Spleen (tissue), 7 donors: Measurements from ENCODE around the gene LPP.

Source experiments
- CTCF ChIP-seq, 11 experiments: fragments of 200-600 bp in 7 of 11; fragments of 450-650 bp in 4 of 11; sonication (generic) in 4 of 11; IDR thresholded peaks in 8 of 11; conservative IDR thresholded peaks in 3 of 11; 1 replicate in 7 of 11; 2 replicates in 4 of 11; pipeline versions ENCODE4 v1.4.0 to v1.8.0; 2016 to 2021; ENCODE audit warnings: antibody characterized with exemption in 11 of 11, inconsistent platforms in 4 of 11, mild to moderate bottlenecking in 1 of 11
- POLR2A ChIP-seq, 3 donors: fragments of 450-650 bp; IDR thresholded peaks; one replicate each; pipeline ENCODE4 v1.5.1; 2017; ENCODE audit warnings: antibody characterized with exemption in 3 of 3, mild to moderate bottlenecking in 1 of 3
- donor health status: DM: no; HTN: no; CAD: no; lungs with moderate emphysema.
- donor health status: DM: no; HTN: no; CAD: no.
- donor health status: DM: no; HTN: no; CAD: no.

DNA sequence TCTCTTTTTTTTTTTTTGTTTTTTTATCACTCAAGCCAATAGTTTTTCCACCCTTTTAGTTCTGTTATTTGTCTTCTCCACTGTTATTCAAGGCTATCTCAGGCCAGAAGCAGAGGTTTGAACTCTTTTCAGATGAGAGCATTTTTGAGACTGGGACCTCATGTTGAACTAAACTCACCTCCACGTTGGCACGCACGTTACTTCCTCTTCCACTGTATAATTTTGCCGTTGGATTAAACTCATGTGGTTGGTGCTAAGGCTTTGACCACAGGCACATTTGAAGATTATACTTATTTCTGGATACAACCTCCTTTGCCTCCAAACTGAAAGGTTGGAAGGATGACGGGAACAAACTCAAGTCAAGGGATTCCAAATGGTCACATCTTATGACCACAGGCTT is 516.5 kb downstream of the LPP start:
- TF ChIP-seq POLR2A (IDR thresholded peaks at IDR 0.05) (no peak), CTCF (IDR thresholded peaks at IDR 0.05 in 8 of 11, conservative IDR thresholded peaks at IDR 0.05 in 3 of 11) (no peak)
